Stimulated activated CD4-positive, alpha-beta T cell treated with anti-CD3 and anti-CD28 coated beads, Interleukin-4, amount 100 ng/mL, for 1 hour (primary cell): Measurements from ENCODE around the gene SATB2.

Experiments
- DNase-seq: peaks from one replicate; pipeline ENCODE4 v3.0.0-alpha.2; 2020

SATB2 gene

DNA sequence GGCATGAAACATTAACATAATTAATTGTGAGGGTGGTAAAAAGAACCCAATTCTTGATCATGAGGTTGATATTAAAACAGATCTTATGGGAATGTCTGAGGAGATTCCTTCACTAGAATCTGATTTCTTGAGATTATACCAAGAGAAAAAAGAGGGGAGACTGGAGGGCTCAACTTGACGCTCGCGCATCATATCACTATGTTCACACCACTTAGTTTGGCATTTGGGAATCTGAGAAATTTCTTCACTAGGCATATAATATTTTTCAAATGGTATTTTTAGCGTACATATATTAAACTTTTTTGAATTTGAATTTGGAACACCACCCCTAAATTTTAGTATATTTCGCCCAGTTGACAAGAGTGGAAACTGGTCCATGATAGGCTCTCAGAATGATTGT lies 140.1 kb downstream of the SATB2 start:
- no peak for DNase-seq

DNA sequence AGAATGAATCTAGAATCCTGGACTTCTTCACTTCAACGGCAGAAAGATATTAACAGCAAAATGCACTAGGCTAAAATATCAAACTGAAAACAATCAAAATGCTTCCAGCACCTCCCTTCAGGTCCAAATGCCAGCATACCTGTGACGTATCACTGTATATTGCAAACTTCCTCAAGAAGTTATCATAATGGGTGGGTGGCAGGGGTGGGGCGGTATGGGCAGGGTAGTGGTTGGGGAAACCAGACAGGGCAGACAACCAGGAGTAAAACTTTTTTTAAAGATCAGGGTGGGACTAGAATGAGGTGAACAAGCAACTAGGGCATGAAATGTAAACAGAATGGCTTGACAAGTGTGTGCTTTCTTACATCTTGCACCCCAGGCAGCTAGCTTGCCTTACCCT lies 140.9 kb downstream of the SATB2 start:
- no peak for DNase-seq

DNA sequence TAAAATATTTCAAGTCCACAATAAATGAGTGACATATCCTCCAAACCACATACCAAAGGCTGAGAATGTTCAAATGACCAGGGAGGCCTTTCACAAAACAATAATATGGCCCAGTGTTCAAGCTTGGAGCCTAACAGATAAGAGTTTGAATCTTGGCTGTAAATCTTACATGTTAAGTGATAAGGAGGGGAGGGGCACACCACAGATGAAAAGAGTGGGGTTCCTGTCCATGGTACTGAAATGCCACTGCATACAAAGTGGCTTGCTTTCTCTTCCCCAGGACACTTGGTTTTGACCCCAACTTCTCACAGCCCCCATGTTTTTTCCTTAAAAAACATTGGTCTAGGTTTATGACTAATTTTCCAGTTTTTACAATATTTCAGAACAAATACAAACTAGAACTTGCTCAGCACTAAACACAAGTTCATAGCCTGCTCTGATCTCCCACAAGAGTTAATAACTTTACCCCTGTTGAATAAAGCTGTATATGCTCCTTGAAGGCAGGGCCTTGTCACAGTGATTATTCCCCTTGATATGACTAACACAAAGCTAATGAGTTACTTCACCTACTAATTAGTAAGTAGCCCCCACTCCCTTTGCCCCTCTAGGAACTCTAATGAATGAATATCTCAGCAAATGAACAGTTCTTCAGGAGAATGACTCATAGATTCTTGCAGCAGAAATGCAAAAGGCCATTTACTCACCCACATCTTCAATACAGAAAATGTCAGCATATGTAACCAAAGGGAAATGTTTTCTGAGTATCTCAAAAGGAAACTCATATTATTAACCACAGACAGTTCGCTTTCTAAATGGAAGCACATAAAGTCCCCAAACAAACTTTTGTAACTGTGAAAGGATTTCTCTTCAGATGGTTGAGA lies 142.2 kb downstream of the SATB2 start:
- no peak for DNase-seq

DNA sequence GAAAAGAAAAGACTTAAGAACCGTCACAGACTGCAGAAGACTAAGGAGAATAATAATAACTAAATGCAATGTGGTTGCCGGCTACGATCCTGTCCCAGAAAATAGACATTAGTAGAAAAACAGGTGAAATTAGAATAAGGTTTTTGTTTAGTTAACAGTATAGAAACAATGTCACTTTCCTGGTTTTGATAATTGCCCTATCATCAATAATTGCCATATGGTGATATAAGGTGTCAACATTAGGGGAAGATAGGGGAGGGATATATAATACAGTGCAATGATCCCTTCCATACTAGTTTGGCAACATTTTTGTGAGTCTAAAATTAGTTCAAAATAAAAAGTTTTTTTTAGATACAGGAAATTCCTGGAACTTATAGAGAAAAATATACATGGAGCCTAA lies 144.8 kb downstream of the SATB2 start:
- DNase-seq = no peak

- no peak for DNase-seq
Measured at GRCh38 chr2:199310771-199311585, 146.8 kb downstream of the SATB2 start.

- no peak for DNase-seq
Measured at GRCh38 chr2:199309973-199310372, 147.8 kb downstream of the SATB2 start.

DNA sequence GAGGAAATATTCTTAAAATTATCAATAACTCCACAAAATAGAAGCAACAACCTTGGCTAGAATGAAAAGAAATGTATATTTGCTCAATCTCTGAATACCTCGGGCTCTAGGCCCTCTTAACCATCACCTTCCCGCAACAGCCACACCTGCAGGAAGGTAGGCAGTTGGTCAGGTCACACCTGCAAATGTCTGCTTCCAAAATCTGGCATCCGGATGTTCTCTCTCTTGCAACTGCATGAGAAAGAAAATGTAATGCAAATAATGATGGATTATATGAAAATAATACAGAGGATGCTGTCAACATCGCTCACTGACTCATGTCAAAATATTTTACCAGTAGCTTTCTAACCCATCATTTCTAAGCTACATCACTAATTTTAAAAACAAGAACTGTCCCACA lies 148.3 kb downstream of the SATB2 start:
- no peak for DNase-seq

- no peak for DNase-seq
Measured at GRCh38 chr2:199308567-199308966, 149.2 kb downstream of the SATB2 start.

- no peak for DNase-seq
Measured at GRCh38 chr2:199307461-199307860, 150.3 kb downstream of the SATB2 start.

DNA sequence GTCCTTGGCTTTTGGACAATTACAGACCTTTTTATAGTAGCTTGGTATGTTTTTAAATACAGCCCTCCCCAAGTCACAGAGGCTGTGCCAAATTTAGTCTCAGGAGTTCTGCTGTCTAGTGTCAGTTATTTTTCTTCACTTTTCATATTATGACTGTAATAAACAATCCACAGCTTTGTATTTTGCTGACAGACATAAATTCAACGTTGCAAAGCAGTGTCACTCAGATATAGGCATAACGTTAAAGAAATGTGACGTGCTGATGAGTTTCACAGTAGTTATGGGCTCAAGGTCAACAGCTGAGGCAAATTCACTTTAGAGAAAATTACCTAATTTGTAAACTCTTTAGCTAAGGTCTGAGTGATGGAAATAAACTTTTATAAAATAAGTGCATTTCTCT lies 151.6 kb downstream of the SATB2 start:
- no peak for DNase-seq

DNA sequence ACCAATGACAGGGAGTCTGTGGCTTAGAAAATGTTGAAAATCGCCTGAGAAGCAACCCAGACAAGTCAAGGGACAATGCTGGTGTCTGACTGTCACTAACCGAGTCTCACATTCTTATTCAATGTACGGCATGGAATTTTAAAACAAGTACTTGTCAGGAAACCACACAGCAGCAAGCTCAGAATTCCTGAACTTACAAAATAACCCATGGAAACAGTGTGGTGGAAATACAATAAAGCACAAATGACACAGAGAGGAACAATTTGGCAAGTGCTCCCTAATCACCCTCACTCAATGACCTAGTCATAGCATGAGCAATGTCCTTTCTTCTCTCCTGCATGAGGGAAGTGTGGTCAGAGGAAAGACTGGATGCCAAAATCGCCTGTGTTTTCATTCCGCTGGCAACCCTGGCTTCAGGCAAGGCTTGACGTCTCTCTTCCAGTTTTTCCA lies 154.0 kb downstream of the SATB2 start:
- DNase-seq = no peak

GRCh38 chr2:199302851-199303250 lies 154.9 kb downstream of the SATB2 start:
- DNase-seq = no peak

GRCh38 chr2:199288424-199288823 lies 169.3 kb downstream of the SATB2 start:
- no peak for DNase-seq

- no peak for DNase-seq
Measured at GRCh38 chr2:199282309-199282708, 175.4 kb downstream of the SATB2 start.

GRCh38 chr2:199279146-199279545 lies 178.6 kb downstream of the SATB2 start:
- no peak for DNase-seq

DNA sequence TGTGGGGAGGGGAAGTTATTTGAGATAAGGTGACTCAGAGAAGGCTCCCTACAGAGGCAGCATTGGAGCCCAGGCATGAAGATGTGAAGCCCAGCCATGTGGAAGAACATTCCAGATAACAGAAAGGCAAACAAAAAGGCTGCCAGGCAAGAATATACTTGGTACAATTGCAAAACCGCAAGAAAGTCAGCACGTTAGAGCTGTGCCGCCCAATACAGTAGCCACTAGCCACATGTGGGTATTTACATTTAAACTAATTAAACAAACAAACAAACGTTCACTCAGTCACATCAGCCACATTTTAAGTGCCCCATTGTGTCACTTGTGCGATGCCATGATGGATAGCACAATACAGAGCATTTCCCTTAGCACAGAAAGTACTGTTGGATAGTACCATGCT lies 179.6 kb downstream of the SATB2 start:
- DNase-seq = no peak

DNA sequence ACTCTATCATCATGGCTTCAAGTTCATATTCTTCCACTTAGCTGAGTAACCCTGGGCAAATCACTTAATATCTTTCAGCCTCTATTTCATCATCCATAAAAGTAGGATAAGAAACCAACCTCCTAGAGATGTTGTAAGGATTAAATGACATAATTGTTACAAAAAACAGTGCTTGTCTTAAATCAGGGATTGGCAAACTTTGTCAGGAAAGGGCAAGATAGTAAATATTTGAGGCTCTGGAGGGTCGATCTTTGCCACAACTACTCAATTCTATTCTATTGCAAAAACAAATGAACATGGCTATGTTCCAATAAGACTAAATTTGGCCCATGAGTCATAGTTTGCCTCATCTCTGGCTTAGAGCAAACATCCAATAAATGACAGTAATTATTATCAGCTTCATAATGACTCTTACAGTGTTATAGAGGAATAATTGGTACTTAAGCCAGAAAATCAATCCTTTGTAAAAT lies 184.7 kb downstream of the SATB2 start:
- no peak for DNase-seq

DNA sequence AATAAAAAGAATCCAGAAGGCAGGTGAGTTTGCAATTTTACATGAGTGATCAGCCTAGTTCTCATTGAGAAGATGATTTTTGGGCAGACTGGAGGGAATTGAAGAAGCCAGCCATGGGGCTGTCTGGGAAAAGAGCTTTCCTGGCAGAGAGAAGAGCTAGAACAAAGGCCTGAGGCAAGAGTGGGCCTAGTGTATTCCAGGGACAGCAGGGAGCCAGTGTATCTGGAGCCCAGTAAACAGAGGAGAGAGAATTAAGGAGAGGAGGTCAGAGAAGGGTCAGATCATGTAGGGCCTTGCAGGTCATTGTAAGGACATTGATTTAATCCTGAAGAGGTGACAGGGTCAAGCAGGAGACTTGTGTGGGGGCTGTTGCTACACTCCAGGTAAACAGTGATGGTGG lies 195.8 kb downstream of the SATB2 start:
- DNase-seq = no peak

- no peak for DNase-seq
Measured at GRCh38 chr2:199261239-199261638, 196.5 kb downstream of the SATB2 start.

DNA sequence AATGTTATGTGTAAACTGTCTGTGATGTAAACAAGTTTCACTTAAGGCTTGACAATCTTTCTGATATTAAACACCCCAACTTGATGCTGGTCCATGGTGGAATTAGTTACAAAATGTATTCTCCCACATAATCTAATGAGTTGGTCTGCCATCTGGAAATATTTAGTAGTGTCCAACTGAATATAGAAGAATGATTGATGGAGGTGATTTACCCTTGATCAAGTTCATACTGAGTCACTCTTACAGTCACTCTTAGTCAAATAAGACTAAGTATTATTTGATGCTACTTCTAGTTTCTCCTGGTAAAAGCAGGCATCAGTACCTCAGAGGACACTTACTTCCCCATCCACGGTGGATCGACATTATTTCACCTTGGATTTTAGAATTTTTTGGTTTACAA lies 198.1 kb downstream of the SATB2 start:
- no peak for DNase-seq

DNA sequence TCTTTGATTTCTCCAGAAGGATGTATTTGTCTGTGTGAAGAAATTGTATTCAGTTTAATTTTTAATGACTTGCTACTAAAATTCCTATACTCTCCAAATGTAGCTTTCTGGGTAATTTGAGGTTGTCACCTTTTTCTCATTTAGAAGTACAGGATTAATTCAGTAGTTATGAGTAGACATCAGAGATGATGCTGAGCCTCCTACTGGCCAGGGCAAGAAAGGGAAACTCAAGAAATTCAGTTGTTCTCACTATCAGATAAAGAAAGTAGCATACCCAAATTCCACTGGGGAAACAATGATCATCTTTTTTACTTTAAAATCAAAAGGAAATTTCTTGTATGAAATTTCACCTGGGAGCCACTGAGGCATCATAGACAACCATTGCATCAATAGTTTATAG lies 199.4 kb downstream of the SATB2 start:
- DNase-seq = no peak

DNA sequence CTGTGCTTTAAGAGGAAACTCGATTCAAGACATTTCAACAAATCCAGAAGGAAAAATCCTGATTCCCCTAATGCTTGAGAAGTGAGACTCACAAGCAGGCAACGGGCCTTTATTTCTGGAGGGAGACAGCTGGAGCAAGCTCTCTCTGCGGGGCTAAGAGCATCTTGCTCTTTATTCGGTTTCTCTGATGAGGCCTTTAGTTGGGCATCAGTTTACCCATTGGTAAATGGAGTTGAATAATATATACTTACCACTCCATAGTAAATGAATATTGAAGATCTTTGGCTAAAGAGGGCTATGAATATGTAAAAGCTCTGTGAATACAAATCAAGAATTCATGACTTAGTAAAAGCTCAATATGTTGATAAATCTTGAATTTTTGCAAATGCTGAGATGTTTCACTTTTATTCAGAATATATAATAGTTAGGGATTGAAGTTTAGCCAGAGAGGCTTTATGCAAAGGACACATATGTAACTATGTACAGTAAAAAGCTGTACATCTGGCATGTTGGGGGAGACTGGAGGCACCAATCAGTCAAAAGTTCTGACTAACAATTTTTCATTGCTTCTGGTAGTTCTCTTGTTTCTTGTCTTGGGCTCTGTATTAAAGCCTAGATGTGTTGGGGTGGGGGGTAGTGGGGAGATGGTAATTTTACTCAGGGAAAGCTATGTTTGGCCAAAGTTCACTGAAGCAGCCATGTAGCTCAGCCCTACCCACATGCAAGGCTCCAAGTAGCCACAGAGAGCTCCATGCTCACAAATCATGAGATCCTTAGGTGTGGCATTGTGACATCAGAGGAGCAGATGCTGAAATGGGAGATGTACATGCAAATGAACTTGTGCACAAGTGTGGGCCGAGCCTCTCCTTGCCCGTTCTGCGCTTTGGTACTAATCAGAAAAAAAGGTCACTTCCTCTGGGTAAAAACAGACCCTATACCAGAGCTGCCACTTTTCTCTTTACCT lies 200.2 kb downstream of the SATB2 start:
- no peak for DNase-seq

- DNase-seq = no peak
Measured at GRCh38 chr2:199230091-199230490, 227.6 kb downstream of the SATB2 start.
